K562 (cell line): ENCODE measurements around the gene SLC7A1. TPM values are rescaled to one million over a fixed set of nuclear protein-coding genes. Genes with fewer than 3 reads are reported as not detected.

Experiments used
- CBFA2T3 ChIP-seq: fragments of 450-650 bp; IDR thresholded peaks from 2 replicates; pipeline ENCODE4 v1.6.1; 2017
- CC2D1A ChIP-seq: fragments of 450-650 bp; IDR thresholded peaks from 2 replicates; pipeline ENCODE4 v1.6.1; 2017; ENCODE audit warnings: mild to moderate bottlenecking
- CCAR2 ChIP-seq: fragments of 200-400 bp; formaldehyde crosslinking; IDR thresholded peaks from 2 replicates; pipeline ENCODE4 v1.6.1; 2017; ENCODE audit warnings: mild to moderate bottlenecking, low read depth, low read length
- CCNT2 ChIP-seq: IDR thresholded peaks from 2 replicates; pipeline ENCODE4 v1.6.1; 2011; ENCODE audit warnings: borderline replicate concordance, low read depth, mild to moderate bottlenecking, moderate library complexity, mixed read lengths, low read length; ENCODE audit not compliant: insufficient read length; ENCODE audit errors: extremely low read depth
- GTF2E2 ChIP-seq: fragments of 200-800 bp; sonication (Bioruptor generic); IDR thresholded peaks from 2 replicates; pipeline ENCODE4 v1.6.1; 2016; ENCODE audit warnings: missing genetic modification characterization, missing compliant biosample characterization
- HDAC8 ChIP-seq: fragments of 450-650 bp; IDR thresholded peaks from 2 replicates; pipeline ENCODE4 v1.6.1; 2016; ENCODE audit warnings: mild to moderate bottlenecking, missing genetic modification characterization, moderate library complexity, missing compliant biosample characterization
- JUNB ChIP-seq: fragments of 450-650 bp; formaldehyde crosslinking; conservative IDR thresholded peaks from 2 replicates; pipeline ENCODE4 v1.4.0; 2020; ENCODE audit warnings: mild to moderate bottlenecking
- KDM2B ChIP-seq: fragments of 250-450 bp; sonication (Bioruptor Pico); IDR thresholded peaks from 2 replicates; pipeline ENCODE4 v1.8.0; 2021; ENCODE audit warnings: mild to moderate bottlenecking, moderate library complexity
- MAZ ChIP-seq, 2 experiments: fragments of 450-650 bp in 1 of 2; sonication (generic) in 1 of 2; formaldehyde crosslinking; IDR thresholded peaks in 1 of 2; conservative IDR thresholded peaks in 1 of 2; 2 replicates each; pipeline versions ENCODE4 v1.4.0 to v1.5.0; 2020; ENCODE audit warnings: mild to moderate bottlenecking in 1 of 2, missing genetic modification reagents in 1 of 2
- MTA2 ChIP-seq: fragments of 450-650 bp; IDR thresholded peaks from 2 replicates; pipeline ENCODE4 v1.6.1; 2016; ENCODE audit warnings: low read depth
- NCOA4 ChIP-seq: fragments of 450-650 bp; IDR thresholded peaks from 2 replicates; pipeline ENCODE4 v1.6.1; 2018; ENCODE audit warnings: mild to moderate bottlenecking; ENCODE audit not compliant: partially characterized antibody
- NELFE ChIP-seq: IDR thresholded peaks from 2 replicates; pipeline ENCODE4 v1.6.1; 2011; ENCODE audit warnings: mild to moderate bottlenecking; ENCODE audit not compliant: insufficient read depth, insufficient read length
- PHF20 ChIP-seq: fragments of 450-650 bp; IDR thresholded peaks from 2 replicates; pipeline ENCODE4 v1.6.1; 2018; ENCODE audit not compliant: partially characterized antibody
- RERE ChIP-seq: sonication (generic); formaldehyde crosslinking; IDR thresholded peaks from 2 replicates; pipeline ENCODE4 v1.8.0; 2023; ENCODE audit warnings: missing genetic modification reagents, mild to moderate bottlenecking, borderline replicate concordance
- RFX1 ChIP-seq: fragments of 450-650 bp; IDR thresholded peaks from 2 replicates; pipeline ENCODE4 v1.6.1; 2016; ENCODE audit warnings: mild to moderate bottlenecking, moderate library complexity
- SP1 ChIP-seq: sonication (generic); formaldehyde crosslinking; IDR thresholded peaks from 2 replicates; pipeline ENCODE4 v1.8.1; 2022; ENCODE audit warnings: mild to moderate bottlenecking, missing genetic modification reagents
- TAL1 ChIP-seq: fragments of 450-650 bp; IDR thresholded peaks from 2 replicates; pipeline ENCODE4 v1.6.1; 2016; ENCODE audit warnings: mild to moderate bottlenecking
- TSC22D4 ChIP-seq: fragments of 450-650 bp; IDR thresholded peaks from 2 replicates; pipeline ENCODE4 v1.6.1; 2016; ENCODE audit warnings: missing genetic modification characterization, missing biosample characterization, control low read depth
- ZBTB33 ChIP-seq: sonication (generic); formaldehyde crosslinking; IDR thresholded peaks from 2 replicates; pipeline ENCODE4 v1.8.1; 2023; ENCODE audit warnings: mild to moderate bottlenecking, missing genetic modification reagents
- ZFPM2 ChIP-seq: fragments of 250-450 bp; sonication (Bioruptor Pico); IDR thresholded peaks from 2 replicates; pipeline ENCODE4 v1.5.1; 2022; ENCODE audit warnings: mild to moderate bottlenecking
- ZNF121 ChIP-seq: sonication (generic); formaldehyde crosslinking; conservative IDR thresholded peaks from 2 replicates; pipeline ENCODE4 v1.8.0; 2022; ENCODE audit warnings: missing genetic modification reagents
- ZNF384 ChIP-seq: IDR thresholded peaks from 2 replicates; pipeline ENCODE4 v1.6.1; 2012; ENCODE audit warnings: low read depth, low read length, improper control_type of control experiment
- ZNF41 ChIP-seq: fragments of 250-450 bp; sonication (Bioruptor Pico); conservative IDR thresholded peaks from 2 replicates; pipeline ENCODE4 v1.4.0; 2020; ENCODE audit warnings: mild to moderate bottlenecking
- polyA plus RNA-seq, 8 experiments: library from polyadenylated mRNA; depleted of rRNA in 4 of 8; stranded (reverse) in 5 of 8; unstranded in 3 of 8; fragments of >200 nt; fragmentation: Nextera tagmentation in 2 of 8; fragmentation: Illumina TruSeq in 1 of 8; extraction: Ambion mirVana in 2 of 8; extraction: Trizol in 1 of 8; gene quantifications; 2 replicates each; pipeline versions ENCODE4 v1.2.1 to v1.2.3, GENCODE V29; 2011 to 2014; ENCODE audit warnings: inconsistent platforms in 1 of 8, missing spikeins in 1 of 8
- total RNA-seq, 7 experiments: library from RNA; depleted of rRNA in 6 of 7; stranded (reverse); fragments of >200 nt in 6 of 7; fragmentation: Illumina TruSeq in 2 of 7; extraction: Trizol in 2 of 7; gene quantifications; 2 replicates each; pipeline versions ENCODE4 v1.2.1 to v1.2.3, GENCODE V29; 2011 to 2021; ENCODE audit warnings: low replicate concordance in 1 of 7

The SLC7A1 gene
- total and polyA plus RNA-seq, 9 of the 15 experiments (the other 6 are each of a cell fraction or from before 2014, with no cell fraction given), result 3.3 to 69.7 (median 10.8) TPM

GRCh38 chr13:29508130-29508875 lies 87.2 kb downstream of the SLC7A1 start (continued):
- TF ChIP-seq RERE (CRISPR knock-in tag), result no peak
- no peak for TF ChIP-seq CCAR2
- TF ChIP-seq TAL1, result peak; percentile 30
- no peak for TF ChIP-seq ZNF384
- no peak for TF ChIP-seq HDAC8 (tag)
- TF ChIP-seq CC2D1A, result no peak
- TF ChIP-seq NCOA4, result no peak
- no peak for TF ChIP-seq NELFE
- no peak for TF ChIP-seq MAZ (CRISPR knock-in tag; conservative IDR thresholded peaks at IDR 0.05 in 1 of 2, IDR thresholded peaks at IDR 0.05 in 1 of 2)
- no peak for TF ChIP-seq PHF20
- no peak for TF ChIP-seq GTF2E2 (tag)
- TF ChIP-seq ZNF121 (CRISPR knock-in tag), result no peak
- no peak for TF ChIP-seq JUNB (CRISPR knock-in tag)
- TF ChIP-seq ZFPM2, result no peak
- no peak for TF ChIP-seq KDM2B (CRISPR knock-in tag)
- peak; percentile 57 for TF ChIP-seq CBFA2T3
- no peak for TF ChIP-seq SP1 (CRISPR knock-in tag)
- TF ChIP-seq ZNF41 (CRISPR knock-in tag), result no peak
- no peak for TF ChIP-seq CCNT2
- no peak for TF ChIP-seq TSC22D4 (tag)
- TF ChIP-seq ZBTB33, result no peak
- no peak for TF ChIP-seq RFX1
- no peak for TF ChIP-seq MTA2
